ENCODE data around the gene CATSPERE. TPM values are rescaled to one million over a fixed set of nuclear protein-coding genes. Genes with fewer than 3 reads are reported as not detected.

CATSPERE gene
- total and polyA plus RNA-seq, 9 of the 15 experiments (the other 6 are each of a cell fraction or from before 2014, with no cell fraction given), result 0.06 to 0.16 (median 0.09) TPM; not detected in 3

GRCh38 chr1:244451951-244452795, 8.9 kb upstream of the CATSPERE start (continued):
- TF ChIP-seq, protein P1, sequence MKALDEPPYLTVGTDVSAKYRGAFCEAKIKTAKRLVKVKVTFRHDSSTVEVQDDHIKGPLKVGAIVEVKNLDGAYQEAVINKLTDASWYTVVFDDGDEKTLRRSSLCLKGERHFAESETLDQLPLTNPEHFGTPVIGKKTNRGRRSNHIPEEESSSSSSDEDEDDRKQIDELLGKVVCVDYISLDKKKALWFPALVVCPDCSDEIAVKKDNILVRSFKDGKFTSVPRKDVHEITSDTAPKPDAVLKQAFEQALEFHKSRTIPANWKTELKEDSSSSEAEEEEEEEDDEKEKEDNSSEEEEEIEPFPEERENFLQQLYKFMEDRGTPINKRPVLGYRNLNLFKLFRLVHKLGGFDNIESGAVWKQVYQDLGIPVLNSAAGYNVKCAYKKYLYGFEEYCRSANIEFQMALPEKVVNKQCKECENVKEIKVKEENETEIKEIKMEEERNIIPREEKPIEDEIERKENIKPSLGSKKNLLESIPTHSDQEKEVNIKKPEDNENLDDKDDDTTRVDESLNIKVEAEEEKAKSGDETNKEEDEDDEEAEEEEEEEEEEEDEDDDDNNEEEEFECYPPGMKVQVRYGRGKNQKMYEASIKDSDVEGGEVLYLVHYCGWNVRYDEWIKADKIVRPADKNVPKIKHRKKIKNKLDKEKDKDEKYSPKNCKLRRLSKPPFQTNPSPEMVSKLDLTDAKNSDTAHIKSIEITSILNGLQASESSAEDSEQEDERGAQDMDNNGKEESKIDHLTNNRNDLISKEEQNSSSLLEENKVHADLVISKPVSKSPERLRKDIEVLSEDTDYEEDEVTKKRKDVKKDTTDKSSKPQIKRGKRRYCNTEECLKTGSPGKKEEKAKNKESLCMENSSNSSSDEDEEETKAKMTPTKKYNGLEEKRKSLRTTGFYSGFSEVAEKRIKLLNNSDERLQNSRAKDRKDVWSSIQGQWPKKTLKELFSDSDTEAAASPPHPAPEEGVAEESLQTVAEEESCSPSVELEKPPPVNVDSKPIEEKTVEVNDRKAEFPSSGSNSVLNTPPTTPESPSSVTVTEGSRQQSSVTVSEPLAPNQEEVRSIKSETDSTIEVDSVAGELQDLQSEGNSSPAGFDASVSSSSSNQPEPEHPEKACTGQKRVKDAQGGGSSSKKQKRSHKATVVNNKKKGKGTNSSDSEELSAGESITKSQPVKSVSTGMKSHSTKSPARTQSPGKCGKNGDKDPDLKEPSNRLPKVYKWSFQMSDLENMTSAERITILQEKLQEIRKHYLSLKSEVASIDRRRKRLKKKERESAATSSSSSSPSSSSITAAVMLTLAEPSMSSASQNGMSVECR (CRISPR knock-in tag; IDR thresholded peaks at IDR 0.05), result no peak
- no peak for TF ChIP-seq ELK1 (CRISPR knock-in tag; IDR thresholded peaks at IDR 0.05)
- TF ChIP-seq MECOM (CRISPR knock-in tag; IDR thresholded peaks at IDR 0.05), result no peak
- no peak for TF ChIP-seq ZNF717 (CRISPR knock-in tag; IDR thresholded peaks at IDR 0.05)
- peak; percentile 3; the same call in 1 of the 2 replicates for TF ChIP-seq SUPT5H (IDR thresholded peaks at IDR 0.05)
- TF ChIP-seq ZNF253 (CRISPR knock-in tag; conservative IDR thresholded peaks at IDR 0.05), result no peak
- TF ChIP-seq, protein P2, sequence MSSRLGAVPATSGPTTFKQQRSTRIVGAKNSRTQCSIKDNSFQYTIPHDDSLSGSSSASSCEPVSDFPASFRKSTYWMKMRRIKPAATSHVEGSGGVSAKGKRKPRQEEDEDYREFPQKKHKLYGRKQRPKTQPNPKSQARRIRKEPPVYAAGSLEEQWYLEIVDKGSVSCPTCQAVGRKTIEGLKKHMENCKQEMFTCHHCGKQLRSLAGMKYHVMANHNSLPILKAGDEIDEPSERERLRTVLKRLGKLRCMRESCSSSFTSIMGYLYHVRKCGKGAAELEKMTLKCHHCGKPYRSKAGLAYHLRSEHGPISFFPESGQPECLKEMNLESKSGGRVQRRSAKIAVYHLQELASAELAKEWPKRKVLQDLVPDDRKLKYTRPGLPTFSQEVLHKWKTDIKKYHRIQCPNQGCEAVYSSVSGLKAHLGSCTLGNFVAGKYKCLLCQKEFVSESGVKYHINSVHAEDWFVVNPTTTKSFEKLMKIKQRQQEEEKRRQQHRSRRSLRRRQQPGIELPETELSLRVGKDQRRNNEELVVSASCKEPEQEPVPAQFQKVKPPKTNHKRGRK (tag; IDR thresholded peaks at IDR 0.05), result 0 out of 2 replicates have a peak, but pooled peaks have one; percentile 33
- TF ChIP-seq RCOR1 (IDR thresholded peaks at IDR 0.05; ENCODE audit: borderline replicate concordance in 1 of 2, low read depth in 2 of 2, low read length in 2 of 2), result peak in 1 of 2 experiments; percentile 52; a peak in 2 of 4 replicates
- TF ChIP-seq ATF7 (IDR thresholded peaks at IDR 0.05), result peak; percentile 90
- TF ChIP-seq NFIX (CRISPR knock-in tag; IDR thresholded peaks at IDR 0.05; ENCODE audit: low read depth), result no peak
- TF ChIP-seq, protein P3, sequence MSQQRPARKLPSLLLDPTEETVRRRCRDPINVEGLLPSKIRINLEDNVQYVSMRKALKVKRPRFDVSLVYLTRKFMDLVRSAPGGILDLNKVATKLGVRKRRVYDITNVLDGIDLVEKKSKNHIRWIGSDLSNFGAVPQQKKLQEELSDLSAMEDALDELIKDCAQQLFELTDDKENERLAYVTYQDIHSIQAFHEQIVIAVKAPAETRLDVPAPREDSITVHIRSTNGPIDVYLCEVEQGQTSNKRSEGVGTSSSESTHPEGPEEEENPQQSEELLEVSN (IDR thresholded peaks at IDR 0.05; ENCODE audit: borderline replicate concordance in 1 of 2, extremely low read depth in 1 of 2, insufficient read depth in 1 of 2, insufficient read length in 1 of 2, low read depth in 1 of 2, low read length in 1 of 2, poor library complexity in 1 of 2, severe bottlenecking in 1 of 2), result peak in 1 of 2 experiments; percentile 86
- TF ChIP-seq PYGO2 (tag; IDR thresholded peaks at IDR 0.05), result 0 out of 2 replicates have a peak, but pooled peaks have one; percentile 11
- TF ChIP-seq SMAD3 (CRISPR knock-in tag; conservative IDR thresholded peaks at IDR 0.05), result 0 out of 2 replicates have a peak, but pooled peaks have one; percentile 21
- TF ChIP-seq NR1H2 (CRISPR knock-in tag; IDR thresholded peaks at IDR 0.05), result no peak
- TF ChIP-seq, protein P4, sequence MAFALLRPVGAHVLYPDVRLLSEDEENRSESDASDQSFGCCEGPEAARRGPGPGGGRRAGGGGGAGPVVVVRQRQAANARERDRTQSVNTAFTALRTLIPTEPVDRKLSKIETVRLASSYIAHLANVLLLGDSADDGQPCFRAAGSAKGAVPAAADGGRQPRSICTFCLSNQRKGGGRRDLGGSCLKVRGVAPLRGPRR (CRISPR knock-in tag; IDR thresholded peaks at IDR 0.05), result 0 out of 2 replicates have a peak, but pooled peaks have one; percentile 53
